Activated CD4-positive, alpha-beta memory T cell treated with anti-CD3 and anti-CD28 coated beads for 36 hours (primary cell): Measurements from ENCODE around the gene KDM4B. TPM values are rescaled to one million over a fixed set of nuclear protein-coding genes. Genes with fewer than 3 reads are reported as not detected.
"Not testable (repeated sequence)": the region's sequence is repeated elsewhere in the genome, so short reads cannot be mapped to it uniquely, and the experiment has no call there.

ENCODE experiments used
- CTCF ChIA-PET: fragments of 350-600 bp; sonication (Branson Sonifier 250); formaldehyde crosslinking; loops from one replicate; lab custom pipeline; 2021; ENCODE audit warnings: antibody characterized with exemption, inconsistent platforms; lab: Charles Lee
- POLR2A ChIA-PET: fragments of 350-600 bp; sonication (Branson Sonifier 250); formaldehyde crosslinking; loops from one replicate; lab custom pipeline; 2021; ENCODE audit warnings: antibody characterized with exemption; lab: Charles Lee
- DNase-seq: peaks from one replicate; pipeline ENCODE4 v3.0.0-alpha.2; 2020
- H3K27ac Mint-ChIP-seq: one replicate; pipeline ENCODE4 v1.8.0; 2021; ENCODE audit warnings: mixed read lengths
- H3K27me3 Mint-ChIP-seq: one replicate; pipeline ENCODE4 v1.8.0; 2021; ENCODE audit warnings: mixed read lengths
- H3K36me3 Mint-ChIP-seq: one replicate; pipeline ENCODE4 v1.8.0; 2021; ENCODE audit warnings: mixed read lengths
- H3K4me1 Mint-ChIP-seq: one replicate; pipeline ENCODE4 v1.8.0; 2021; ENCODE audit warnings: low read depth, mixed read lengths
- H3K4me3 Mint-ChIP-seq: one replicate; pipeline ENCODE4 v1.8.0; 2021; ENCODE audit warnings: mild to moderate bottlenecking, mixed read lengths
- H3K9me3 Mint-ChIP-seq: one replicate; pipeline ENCODE4 v1.8.0; 2021; ENCODE audit warnings: mixed read lengths
- intact Hi-C: fragments of 100-400 bp; cut with micrococcal nuclease; formaldehyde crosslinking; loops from one replicate; pipeline ENCODE4 v1.15.1; 2023
- total RNA-seq, 2 experiments: library from RNA; stranded (reverse); gene quantifications; one replicate each; pipeline ENCODE4 v1.2.3, GENCODE V29; 2021

KDM4B gene
- total RNA-seq, 2 experiments from 2014 or later = 19.2 to 20.6 TPM

GRCh38 chr19:5156231-5156986 lies 187.5 kb downstream of the KDM4B start:
- no peaks in the 10 kb centered on the region for H3K36me3 Mint-ChIP-seq
- H3K4me3 Mint-ChIP-seq = no peak overlapping the region
- peaks cover 20% of the 10 kb centered on the region for H3K9me3 Mint-ChIP-seq
- H3K4me1 Mint-ChIP-seq = no peaks in the 10 kb centered on the region
- DNase-seq = no peak
- H3K27me3 Mint-ChIP-seq = no peaks in the 10 kb centered on the region
- CTCF ChIA-PET = no interaction called here
- POLR2A ChIA-PET = no interaction called here
- intact Hi-C loops = no loop called here
- H3K27ac Mint-ChIP-seq = no peak overlapping the region

- ChIA-PET CTCF (no interaction called here), POLR2A (no interaction called here)
- no peak for DNase-seq
- H3K9me3 Mint-ChIP-seq = peaks cover 20% of the 10 kb centered on the region
- intact Hi-C loops = no loop called here
- no peak overlapping the region for H3K4me3 Mint-ChIP-seq
- H3K36me3 Mint-ChIP-seq = no peaks in the 10 kb centered on the region
- no peaks in the 10 kb centered on the region for H3K27me3 Mint-ChIP-seq
- H3K4me1 Mint-ChIP-seq = no peaks in the 10 kb centered on the region
- H3K27ac Mint-ChIP-seq = no peak overlapping the region
Observed at GRCh38 chr19:5157186-5157585, 188.3 kb downstream of the KDM4B start.

GRCh38 chr19:5158549-5159134 lies 189.7 kb downstream of the KDM4B start:
- DNase-seq, CTCF ChIA-PET, POLR2A ChIA-PET, H3K27ac Mint-ChIP-seq, H3K36me3 Mint-ChIP-seq, H3K4me1 Mint-ChIP-seq, H3K27me3 Mint-ChIP-seq, H3K4me3 Mint-ChIP-seq, intact Hi-C loops: not testable (repeated sequence)
- peaks cover 20% of the 10 kb centered on the region for H3K9me3 Mint-ChIP-seq

GRCh38 chr19:5160158-5160795 lies 191.4 kb downstream of the KDM4B start:
- intact Hi-C loops, H3K27me3 Mint-ChIP-seq, H3K4me1 Mint-ChIP-seq, CTCF ChIA-PET, H3K36me3 Mint-ChIP-seq, DNase-seq, H3K4me3 Mint-ChIP-seq, H3K27ac Mint-ChIP-seq, POLR2A ChIA-PET: not testable (repeated sequence)
- peaks cover 20% of the 10 kb centered on the region for H3K9me3 Mint-ChIP-seq

- H3K4me1 Mint-ChIP-seq, CTCF ChIA-PET, intact Hi-C loops, H3K4me3 Mint-ChIP-seq, POLR2A ChIA-PET, H3K9me3 Mint-ChIP-seq, H3K27ac Mint-ChIP-seq, H3K27me3 Mint-ChIP-seq, DNase-seq, H3K36me3 Mint-ChIP-seq: not testable (repeated sequence)
Observed at GRCh38 chr19:5164845-5165696, 196.2 kb downstream of the KDM4B start.

- CTCF ChIA-PET = no interaction called here
- Mint-ChIP-seq H3K9me3 (no peaks in the 10 kb centered on the region), H3K4me1 (no peaks in the 10 kb centered on the region), H3K4me3 (no peak overlapping the region), H3K27ac (no peak overlapping the region), H3K36me3 (no peaks in the 10 kb centered on the region), H3K27me3 (no peaks in the 10 kb centered on the region)
- POLR2A ChIA-PET = no interaction called here
- no peak for DNase-seq
- intact Hi-C loops = no loop called here
Observed at GRCh38 chr19:5165697-5166019, 196.7 kb downstream of the KDM4B start.

- H3K27me3 Mint-ChIP-seq = no peaks in the 10 kb centered on the region
- H3K36me3 Mint-ChIP-seq = no peaks in the 10 kb centered on the region
- intact Hi-C loops = no loop called here
- no peak for DNase-seq
- POLR2A ChIA-PET = no interaction called here
- H3K27ac Mint-ChIP-seq = no peak overlapping the region
- CTCF ChIA-PET = interaction anchor here (0.6 kb wide), 1 partner anchor 357 kb away, joined by 3 read pairs; no protein-coding TSS in a partner anchor
- no peaks in the 10 kb centered on the region for H3K9me3 Mint-ChIP-seq
- no peak overlapping the region for H3K4me3 Mint-ChIP-seq
- no peaks in the 10 kb centered on the region for H3K4me1 Mint-ChIP-seq
Observed at GRCh38 chr19:5166262-5166661, 197.3 kb downstream of the KDM4B start.

GRCh38 chr19:5170329-5170745 lies 201.4 kb downstream of the KDM4B start:
- intact Hi-C loops = no loop called here
- Mint-ChIP-seq H3K27me3 (no peaks in the 10 kb centered on the region), H3K27ac (no peak overlapping the region), H3K4me1 (no peaks in the 10 kb centered on the region), H3K4me3 (no peak overlapping the region), H3K9me3 (no peaks in the 10 kb centered on the region), H3K36me3 (no peaks in the 10 kb centered on the region)
- ChIA-PET POLR2A (no interaction called here), CTCF (interaction anchor here (0.9 to 1.8 kb wide), 2 partner anchors 9 to 98 kb away, joined by 3 to 4 read pairs; no protein-coding TSS in a partner anchor)
- peak; percentile 71 for DNase-seq

- ChIA-PET POLR2A (no interaction called here), CTCF (interaction anchor here (0.6 to 1.8 kb wide), 3 partner anchors 8 to 123 kb away, joined by 3 to 4 read pairs (median 4); no protein-coding TSS in a partner anchor)
- no peaks in the 10 kb centered on the region for H3K36me3 Mint-ChIP-seq
- no peak for DNase-seq
- no peak overlapping the region for H3K27ac Mint-ChIP-seq
- H3K4me1 Mint-ChIP-seq = no peaks in the 10 kb centered on the region
- no peak overlapping the region for H3K4me3 Mint-ChIP-seq
- no peaks in the 10 kb centered on the region for H3K27me3 Mint-ChIP-seq
- no peaks in the 10 kb centered on the region for H3K9me3 Mint-ChIP-seq
- intact Hi-C loops = no loop called here
Observed at GRCh38 chr19:5171711-5172110, 202.8 kb downstream of the KDM4B start.

- CTCF ChIA-PET = interaction anchor here (0.6 kb wide), 2 partner anchors 24 to 346 kb away, joined by 3 read pairs; no protein-coding TSS in a partner anchor
- Mint-ChIP-seq H3K27ac (no peak overlapping the region), H3K9me3 (no peaks in the 10 kb centered on the region), H3K27me3 (no peaks in the 10 kb centered on the region), H3K4me3 (no peak overlapping the region), H3K36me3 (no peaks in the 10 kb centered on the region), H3K4me1 (no peaks in the 10 kb centered on the region)
- DNase-seq = peak; percentile 21
- intact Hi-C loops = no loop called here
- POLR2A ChIA-PET = no interaction called here
Observed at GRCh38 chr19:5172859-5173630, 204.1 kb downstream of the KDM4B start.

GRCh38 chr19:5173993-5174392 lies 205.1 kb downstream of the KDM4B start:
- Mint-ChIP-seq H3K36me3 (no peaks in the 10 kb centered on the region), H3K4me3 (no peak overlapping the region), H3K4me1 (no peaks in the 10 kb centered on the region), H3K27ac (no peak overlapping the region), H3K9me3 (no peaks in the 10 kb centered on the region), H3K27me3 (no peaks in the 10 kb centered on the region)
- ChIA-PET POLR2A (no interaction called here), CTCF (no interaction called here)
- no peak for DNase-seq
- intact Hi-C loops = no loop called here
